ENCODE results near the gene PELI2.

DNA sequence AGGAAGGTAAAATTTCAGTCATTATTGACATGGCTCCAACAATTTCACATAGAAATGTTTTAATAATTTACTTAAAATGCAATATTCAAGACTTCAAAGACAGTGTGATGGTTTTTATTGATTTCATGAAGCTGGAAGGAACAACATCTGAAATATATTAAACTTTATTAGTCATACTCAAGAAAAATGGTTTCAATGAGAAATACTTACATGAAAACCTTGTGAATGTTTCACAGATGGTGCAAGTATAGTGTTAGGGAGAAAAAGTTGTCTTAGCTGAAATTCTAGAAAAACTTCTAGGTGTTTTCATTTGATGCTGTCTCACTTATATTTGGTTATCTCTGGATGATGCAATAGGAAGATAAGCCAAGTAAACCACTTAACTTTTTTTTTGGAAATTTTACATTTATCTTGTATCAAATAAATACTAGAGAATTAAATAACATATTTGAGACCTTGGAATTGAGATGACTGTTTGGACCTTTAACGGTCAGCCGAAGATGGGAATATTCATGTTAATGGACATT, 65.5 kb downstream of the PELI2 start:
- TF ChIP-seq POLR2A (IDR thresholded peaks at IDR 0.05; ENCODE audit: low read length) (no peak), GATA1 (IDR thresholded peaks at IDR 0.05; ENCODE audit: low read depth, low read length) (no peak)
